Prostate gland (tissue), 2 donors: ENCODE data around the gene FHIT.

Experiments
- CTCF ChIP-seq, 4 experiments: fragments of 200-600 bp in 2 of 4; fragments of 450-650 bp in 2 of 4; sonication (generic) in 2 of 4; IDR thresholded peaks; 1 replicate in 3 of 4; 2 replicates in 1 of 4; pipeline ENCODE4 v1.5.1; 2016 to 2019; ENCODE audit warnings: antibody characterized with exemption in 4 of 4, mild to moderate bottlenecking in 2 of 4, moderate library complexity in 2 of 4
- POLR2A ChIP-seq: fragments of 450-650 bp; IDR thresholded peaks from one replicate; pipeline ENCODE4 v1.6.1; 2016; ENCODE audit warnings: antibody characterized with exemption, mild to moderate bottlenecking

GRCh38 chr3:60023189-60023588, 1228.1 kb downstream of the FHIT start:
- TF ChIP-seq CTCF (IDR thresholded peaks at IDR 0.05) (no peak), POLR2A (no peak)
